BJ (cell line): ENCODE data around the gene BRD4. TPM values are rescaled to one million over a fixed set of nuclear protein-coding genes. Genes with fewer than 3 reads are reported as not detected.
A peak's percentile ranks its signal among the peaks of the same experiment; 100 is the strongest.

ENCODE experiments used
- CTCF ChIA-PET: fragments of 350-600 bp; formaldehyde crosslinking; extraction: SDS; loops from one replicate; lab custom pipeline; 2021; ENCODE audit warnings: antibody characterized with exemption, inconsistent platforms; lab: Yijun Ruan, JAX
- POLR2A ChIA-PET: fragments of 300-600 bp; sonication (Branson Sonifier 250); formaldehyde crosslinking; extraction: SDS; loops from one replicate; lab custom pipeline; 2021; ENCODE audit warnings: antibody characterized with exemption; lab: Charles Lee
- DNase-seq: peaks from one replicate; pipeline ENCODE4 v3.0.0-alpha.2; 2011; ENCODE audit warnings: low read depth
- H3K27me3 ChIP-seq: 2 replicates; pipeline ENCODE4 v1.6.0; 2011; ENCODE audit warnings: low read length; ENCODE audit not compliant: control insufficient read depth, insufficient read depth
- H3K36me3 ChIP-seq: 2 replicates; pipeline ENCODE4 v1.5.1; 2011; ENCODE audit warnings: low read length; ENCODE audit not compliant: control insufficient read depth, insufficient read depth
- H3K4me3 ChIP-seq: 2 replicates; pipeline ENCODE4 v1.5.1; 2011; ENCODE audit warnings: low read depth, mild to moderate bottlenecking, control low read depth, low read length
- CTCF ChIP-seq: IDR thresholded peaks from 2 replicates; pipeline ENCODE4 v1.5.1; 2011; ENCODE audit warnings: low read depth, mild to moderate bottlenecking, control low read depth, inconsistent platforms, low read length, moderate library complexity; ENCODE audit not compliant: insufficient read depth
- polyA minus RNA-seq: library from RNA; depleted of rRNA, polyadenylated mRNA; stranded (reverse); fragments of >200 nt; gene quantifications from 2 replicates; pipeline ENCODE4 v1.2.3, GENCODE V29; 2011; rRNA and poly(A)+ RNA removed
- polyA plus RNA-seq: library from polyadenylated mRNA; depleted of rRNA; stranded (reverse); fragments of >200 nt; gene quantifications from 2 replicates; pipeline ENCODE4 v1.2.3, GENCODE V29; 2011; rRNA removed

BRD4 gene
- 6.1 and 9.5 TPM in 2 replicates for polyA plus RNA-seq
- 23.6 and 37.3 TPM in 2 replicates for polyA minus RNA-seq

DNA sequence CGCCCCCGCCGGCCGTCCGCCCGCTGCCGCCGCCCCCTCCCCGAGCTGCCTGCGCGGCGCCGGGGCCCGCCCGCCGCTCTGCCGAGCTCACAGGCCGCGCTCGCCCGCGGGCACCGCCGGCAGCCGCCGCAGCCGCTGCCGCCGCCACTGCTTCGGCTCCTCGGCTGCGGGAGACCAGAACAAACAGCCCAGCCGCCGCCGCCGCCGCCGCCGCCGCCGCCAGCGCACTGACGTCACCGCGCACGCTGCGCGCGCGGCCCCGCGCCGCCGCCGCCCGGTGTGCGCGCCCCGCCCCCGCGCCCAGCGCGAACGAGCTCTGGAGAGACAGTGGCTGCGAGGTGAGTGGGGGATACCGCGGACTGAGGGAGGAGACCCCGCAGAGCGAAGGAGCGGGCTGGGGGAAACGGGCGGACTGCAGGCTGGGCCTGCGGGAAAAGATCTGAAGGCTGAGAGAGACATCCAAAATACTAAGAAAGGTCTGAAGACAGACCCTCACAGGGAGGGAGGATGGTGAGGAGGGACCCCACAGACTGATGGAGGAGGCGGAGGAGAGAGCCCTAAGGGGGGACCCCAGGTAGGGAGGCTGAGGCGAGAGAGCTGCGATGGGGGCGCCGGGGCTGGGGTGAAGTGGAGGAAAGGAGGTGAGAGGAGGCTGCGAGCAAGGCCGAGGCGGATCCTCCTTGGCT lies at the start of gene BRD4:
BRD4 (minus strand) TSS at position 229 of the 686 bp plus-strand sequence. CDS start 59,440 bp downstream, outside the sequence.
- no peaks in the 10 kb centered on the region for H3K27me3 ChIP-seq
- no peak for DNase-seq
- ChIA-PET POLR2A (no interaction called here), CTCF (interaction anchor here (2.1 kb wide), 1 partner anchor 39 kb away, joined by 6 read pairs; no protein-coding TSS in a partner anchor)
- peak within 1 kb of the TSS; percentile 81 for H3K4me3 ChIP-seq
- H3K36me3 ChIP-seq = no peaks in the 10 kb centered on the region
- no peak for TF ChIP-seq CTCF

DNA sequence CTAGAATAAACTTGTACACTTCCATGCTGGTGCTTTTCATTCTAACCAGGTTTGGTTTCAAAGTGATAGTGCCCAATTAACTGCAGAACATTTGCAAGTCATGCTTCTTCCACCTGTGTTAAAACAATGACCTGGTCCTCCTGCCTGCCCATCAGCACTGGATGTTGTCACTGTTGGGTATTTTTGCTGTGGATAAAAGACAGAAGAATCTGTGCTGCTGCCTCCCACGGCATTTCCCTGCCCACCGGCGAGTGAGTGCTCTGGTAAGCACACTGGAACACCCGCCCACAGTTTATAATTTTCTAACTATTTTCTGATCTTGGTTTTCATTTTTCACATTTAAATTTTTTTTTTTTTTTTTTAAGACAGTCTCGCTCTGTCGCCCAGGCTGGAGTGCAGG lies 49.5 kb upstream of the BRD4 start:
- CTCF ChIA-PET = no interaction called here
- Histone ChIP-seq H3K36me3 (peaks cover 1% of the 10 kb centered on the region), H3K27me3 (no peaks in the 10 kb centered on the region), H3K4me3 (no peak overlapping the region)
- POLR2A ChIA-PET = no interaction called here
- DNase-seq = no peak
- no peak for TF ChIP-seq CTCF

DNA sequence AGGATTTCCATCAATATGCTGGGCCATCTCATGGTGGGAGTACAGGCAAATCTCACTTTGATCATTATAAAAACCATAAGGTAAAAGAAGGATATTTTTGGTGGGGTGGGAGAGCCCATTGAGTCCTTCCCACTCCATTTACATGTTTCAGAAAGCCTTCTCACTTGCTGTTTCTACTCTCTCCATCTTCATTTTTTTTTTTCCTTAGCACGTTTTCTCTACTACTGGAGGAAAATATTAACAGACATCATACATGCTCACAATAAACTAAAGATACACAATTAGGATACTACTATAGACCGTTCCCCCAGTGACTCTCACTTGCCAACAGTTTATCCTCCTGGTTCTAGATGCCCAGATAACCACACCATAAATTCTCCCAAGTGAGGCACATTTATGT lies 49.1 kb upstream of the BRD4 start:
- peaks cover under 1% of the 10 kb centered on the region for H3K36me3 ChIP-seq
- no peak for TF ChIP-seq CTCF
- CTCF ChIA-PET = no interaction called here

GRCh38 chr19:15379999-15380647 lies 47.8 kb upstream of the BRD4 start:
- no peak for DNase-seq
- peak overlapping the region; percentile 38 for H3K4me3 ChIP-seq
- H3K36me3 ChIP-seq = no peaks in the 10 kb centered on the region; the same call in 1 of the 2 replicates
- CTCF ChIA-PET = interaction anchor here (1.2 to 1.9 kb wide), 3 partner anchors 39 to 58 kb away, joined by 3 to 8 read pairs (median 4); partner anchors contain the start of gene AKAP8L
- POLR2A ChIA-PET = interaction anchor here (0.5 kb wide), 1 partner anchor 698 kb away, joined by 4 read pairs; no protein-coding TSS in a partner anchor
- no peak for TF ChIP-seq CTCF
- no peaks in the 10 kb centered on the region for H3K27me3 ChIP-seq

More for the DNA sequence above, 49.1 kb upstream of the BRD4 start:
- no peak overlapping the region for H3K4me3 ChIP-seq
- no peak for DNase-seq
- POLR2A ChIA-PET = no interaction called here
- no peaks in the 10 kb centered on the region for H3K27me3 ChIP-seq
